NCI-H345 treated with DMSO at 0.1 percent for 48 hours (cell line): ENCODE results near the gene RDM1.
"Not testable (repeated sequence)": the region's sequence is repeated elsewhere in the genome, so short reads cannot be mapped to it uniquely, and the experiment has no call there.

Experiments
- DNase-seq: peaks from one replicate; lab custom pipeline; 2025; ENCODE audit not compliant: unreplicated experiment; lab: John Stamatoyannopoulos, UW

Gene RDM1, protein sequence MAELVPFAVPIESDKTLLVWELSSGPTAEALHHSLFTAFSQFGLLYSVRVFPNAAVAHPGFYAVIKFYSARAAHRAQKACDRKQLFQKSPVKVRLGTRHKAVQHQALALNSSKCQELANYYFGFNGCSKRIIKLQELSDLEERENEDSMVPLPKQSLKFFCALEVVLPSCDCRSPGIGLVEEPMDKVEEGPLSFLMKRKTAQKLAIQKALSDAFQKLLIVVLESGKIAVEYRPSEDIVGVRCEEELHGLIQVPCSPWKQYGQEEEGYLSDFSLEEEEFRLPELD

DNA sequence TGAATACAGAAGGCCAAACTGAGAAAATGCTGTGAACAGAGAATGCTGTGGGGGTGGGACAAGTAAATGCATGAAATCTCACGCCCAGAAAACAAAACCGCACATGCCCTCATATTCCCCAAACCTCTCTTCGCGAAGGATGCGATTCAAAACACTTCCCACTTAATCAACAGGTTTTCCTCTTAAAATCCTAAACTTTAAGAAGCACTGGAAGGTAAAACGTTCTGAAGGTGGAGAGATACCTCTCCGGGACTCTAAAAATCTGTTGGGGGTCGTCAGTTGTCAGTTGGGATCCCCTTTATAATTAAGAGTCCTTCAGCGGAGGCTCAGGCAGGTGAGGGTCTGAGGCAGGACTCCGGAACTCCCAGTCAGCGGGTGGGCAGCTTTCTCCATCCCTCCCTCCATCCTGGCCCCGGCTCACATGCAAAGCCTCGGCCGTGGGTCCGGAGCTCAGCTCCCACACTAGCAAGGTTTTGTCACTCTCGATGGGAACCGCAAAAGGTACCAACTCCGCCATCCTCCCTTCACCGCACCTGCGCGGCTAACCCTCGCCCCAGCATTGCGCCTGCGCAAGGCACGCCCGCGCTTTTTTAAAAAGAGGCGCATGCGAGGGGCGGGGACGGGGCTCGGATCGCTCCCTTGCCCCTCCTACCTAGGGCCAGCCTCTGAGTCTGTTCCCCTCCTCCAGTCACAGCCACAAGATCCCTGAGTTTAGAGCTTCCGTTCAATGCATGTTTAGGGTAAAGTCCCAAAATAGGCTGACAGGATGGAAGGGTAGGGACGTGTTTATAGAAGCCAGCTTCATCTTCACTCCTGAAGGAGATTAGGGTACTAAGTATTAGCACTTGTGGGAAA is at the start of gene RDM1:
TSS of gene RDM1 (minus strand) at position 563 of the 855 bp plus-strand sequence. CDS start at position 517, 46 bp downstream.
- peak; percentile 67 for DNase-seq

DNA sequence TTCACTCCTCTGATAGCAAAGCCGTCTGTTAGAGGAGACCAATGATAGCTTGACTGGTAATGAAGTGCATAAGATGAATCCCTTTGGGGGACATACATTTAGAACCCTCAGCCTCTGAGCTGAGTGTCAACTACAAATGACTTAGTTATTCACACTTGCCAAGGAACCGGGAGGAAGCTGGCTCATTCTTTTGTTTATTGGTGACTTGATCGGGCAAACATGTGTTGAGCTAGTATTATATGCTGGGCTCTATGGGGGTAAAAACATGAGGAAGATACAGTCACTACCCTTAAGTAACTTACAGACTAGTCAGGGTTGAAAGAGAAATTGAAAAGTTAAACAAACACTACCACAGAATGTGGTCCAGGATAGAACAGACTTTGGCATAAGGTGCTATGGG is 47.8 kb upstream of the RDM1 start:
- no peak for DNase-seq

GRCh38 chr17:35977509-35977908 is 46.9 kb upstream of the RDM1 start:
- no peak for DNase-seq

DNA sequence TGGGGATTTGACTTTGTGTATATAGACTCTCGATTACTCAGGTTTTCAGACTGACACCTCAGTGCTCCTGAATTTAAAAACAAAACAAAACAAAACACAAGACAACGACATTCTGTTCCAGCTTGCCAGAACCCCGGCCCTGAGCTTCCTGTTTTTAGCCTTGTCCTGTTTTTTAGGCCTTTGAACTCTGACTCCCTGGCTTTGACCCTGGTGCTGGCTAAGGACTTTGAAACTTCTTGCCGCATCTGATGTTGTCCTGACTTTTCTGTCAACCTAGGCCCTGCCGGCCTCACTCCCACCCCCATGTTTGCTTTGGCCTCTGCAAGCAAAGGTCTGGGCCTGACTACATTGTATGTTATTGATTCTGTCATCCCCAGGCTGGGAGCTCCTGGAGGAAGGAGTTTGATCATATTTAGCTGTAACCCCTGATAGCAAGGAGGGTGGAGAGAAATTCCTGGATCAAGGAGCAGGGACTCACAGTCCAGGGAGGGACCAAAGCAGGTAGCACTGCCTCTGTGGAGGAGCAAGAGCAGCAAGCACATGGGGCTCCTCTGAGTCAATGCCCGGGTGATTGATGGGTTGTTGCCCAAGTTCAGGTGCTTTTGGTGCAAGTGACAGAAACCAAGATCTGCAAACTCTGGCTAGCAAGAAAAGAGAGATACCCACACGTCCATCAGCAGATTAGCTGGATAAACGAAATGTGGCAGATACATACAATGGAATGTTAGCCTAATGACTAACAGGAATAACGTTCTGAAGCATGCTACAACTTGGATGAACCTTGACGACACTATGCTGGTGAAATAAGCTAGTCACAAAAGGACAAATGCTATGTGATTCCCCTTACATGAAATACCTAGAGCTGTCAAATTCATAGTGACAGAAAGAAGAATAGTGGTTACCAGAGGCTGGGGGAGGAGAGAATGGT is 43.0 kb upstream of the RDM1 start:
- DNase-seq: no peak

GRCh38 chr17:35972945-35973332 is 42.4 kb upstream of the RDM1 start:
- DNase-seq: no peak

GRCh38 chr17:35972535-35972934 is 42.0 kb upstream of the RDM1 start:
- DNase-seq: no peak

DNA sequence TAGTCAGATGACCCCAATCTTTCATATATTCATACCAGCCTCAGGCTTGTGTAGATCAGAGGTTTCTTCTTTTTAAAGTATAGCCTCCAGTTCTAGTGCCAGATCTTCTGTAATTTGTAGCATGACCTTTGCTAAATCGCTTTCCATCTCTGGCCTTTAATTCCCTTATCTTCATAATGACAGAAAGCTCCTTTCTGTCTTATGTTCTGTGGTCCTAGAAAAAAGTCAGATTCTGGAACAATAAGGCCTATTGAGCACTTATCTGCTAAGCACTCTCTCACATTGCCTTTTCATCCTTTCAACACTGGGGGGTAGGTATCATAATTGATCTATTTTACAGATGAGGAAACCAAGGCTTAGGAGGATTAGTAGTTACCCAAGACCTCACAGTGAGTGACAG is 41.5 kb upstream of the RDM1 start:
- no peak for DNase-seq

GRCh38 chr17:35969558-35970380 is 39.2 kb upstream of the RDM1 start:
- DNase-seq: peak; percentile 68

GRCh38 chr17:35968520-35969054 is 38.0 kb upstream of the RDM1 start:
- DNase-seq: no peak

DNA sequence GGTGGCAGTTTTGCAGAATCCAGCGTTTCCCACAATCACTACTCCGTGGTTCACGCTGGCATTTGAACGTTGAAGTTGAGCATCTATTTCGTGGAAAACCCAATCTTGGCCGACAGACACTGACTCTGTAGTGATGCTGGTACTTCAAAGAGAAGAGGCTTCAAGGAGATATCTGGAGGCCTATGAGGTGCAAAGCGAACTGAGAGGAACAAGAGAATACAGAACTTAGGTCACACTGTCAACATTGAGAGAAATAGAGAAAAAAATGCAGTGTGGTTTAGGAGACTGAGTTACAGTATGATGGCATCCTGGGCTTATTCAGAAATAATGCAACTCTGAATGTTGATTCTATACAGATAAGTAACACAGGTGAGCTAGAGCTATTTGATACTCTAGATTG is 34.7 kb upstream of the RDM1 start:
- no peak for DNase-seq

GRCh38 chr17:35963663-35964062 is 33.1 kb upstream of the RDM1 start:
- DNase-seq: no peak

GRCh38 chr17:35953720-35954119 is 23.1 kb upstream of the RDM1 start:
- DNase-seq: no peak

DNA sequence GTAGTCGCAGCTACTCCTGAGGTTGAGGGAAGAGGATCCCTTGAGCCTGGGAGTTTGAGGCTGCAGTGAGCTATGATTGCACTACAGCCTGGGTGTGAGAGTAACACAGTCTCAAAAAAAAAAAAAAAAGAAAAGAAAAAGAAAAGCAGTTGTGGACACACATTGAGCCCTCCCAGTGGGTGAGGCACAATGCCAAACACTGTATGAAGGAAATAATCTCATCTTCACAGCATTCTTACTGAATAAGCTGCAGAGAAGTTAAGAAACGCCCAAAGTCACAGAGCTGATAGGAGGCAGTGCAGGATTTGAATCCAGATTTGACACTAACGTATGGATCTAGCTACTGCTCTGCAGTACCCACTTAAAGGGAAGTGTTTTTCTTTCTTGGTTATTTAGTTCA is 18.8 kb upstream of the RDM1 start:
- DNase-seq: no peak

GRCh38 chr17:35948092-35948491 is 17.5 kb upstream of the RDM1 start:
- DNase-seq: no peak

DNA sequence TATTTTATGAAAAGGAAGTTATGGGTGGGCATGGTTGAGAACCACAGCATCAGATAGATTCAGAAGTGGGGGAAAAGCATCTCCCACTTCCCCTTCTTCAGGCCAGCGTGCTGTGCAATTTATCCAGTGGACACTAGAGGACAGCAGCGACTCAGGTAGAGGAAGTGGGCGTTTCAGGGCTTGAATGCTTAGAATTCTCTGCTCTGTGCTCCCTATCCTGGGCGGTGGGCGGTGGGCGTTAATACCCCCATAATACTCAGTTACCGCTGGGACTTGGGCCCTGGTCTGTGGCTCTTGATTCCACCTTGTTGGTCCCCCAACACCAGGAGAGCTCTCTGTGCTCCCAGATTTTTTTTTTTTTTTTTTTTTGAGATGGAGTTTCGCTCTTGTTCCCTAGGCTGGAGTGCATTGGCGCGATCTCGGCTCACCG is 16.6 kb upstream of the RDM1 start:
- peak; percentile 50 for DNase-seq

- no peak for DNase-seq
Measured at GRCh38 chr17:35944151-35944550, 13.6 kb upstream of the RDM1 start.

DNA sequence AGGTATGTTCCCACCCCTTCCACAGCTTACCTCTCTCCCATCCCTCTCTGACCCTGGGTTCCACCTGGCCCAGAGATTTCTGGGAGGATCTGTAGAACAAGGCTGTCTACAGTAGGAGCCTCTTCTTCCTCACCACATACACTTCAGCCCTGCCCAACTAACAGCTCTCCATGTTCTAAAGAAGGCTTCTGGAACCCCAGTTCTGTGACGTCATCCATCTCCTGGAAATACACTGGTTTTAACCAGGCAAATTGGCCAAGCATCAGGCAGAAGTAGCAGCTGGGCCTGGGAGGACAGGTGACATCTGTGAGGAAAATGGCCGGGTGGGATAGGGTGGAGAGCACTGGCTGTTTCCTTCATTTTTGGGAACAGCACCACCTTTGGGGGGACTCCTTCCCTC is 13.0 kb upstream of the RDM1 start, which contains the start of gene LYZL6:
TSS of gene LYZL6 (minus strand) at position 177 of the 400 bp plus-strand sequence. CDS start 4,357 bp downstream, outside the sequence.
- DNase-seq: no peak

GRCh38 chr17:35942588-35943186 is 12.1 kb upstream of the RDM1 start:
- no peak for DNase-seq

GRCh38 chr17:35938492-35938891 is 7.9 kb upstream of the RDM1 start:
- DNase-seq: not testable (repeated sequence)

- DNase-seq: no peak
Measured at GRCh38 chr17:35936063-35936462, 5.5 kb upstream of the RDM1 start.
